OCI-LY7 (cell line): Measurements from ENCODE around the gene SLC22A9. TPM values are rescaled to one million over a fixed set of nuclear protein-coding genes. Genes with fewer than 3 reads are reported as not detected.

Experiments
- BruUV-seq: library from RNA; stranded (reverse); fragments of 400-500 nt; replicated peaks from 2 replicates; lab custom pipeline; 2021; lab: Mats Ljungman, UMichigan
- CTCF ChIA-PET: fragments of 300-600 bp; sonication (Branson Sonifier 250); formaldehyde crosslinking; loops from one replicate; lab custom pipeline; 2022; ENCODE audit warnings: antibody characterized with exemption; ENCODE audit not compliant: unreplicated experiment; lab: Charles Lee
- POLR2A ChIA-PET: fragments of 300-600 bp; sonication (Branson Sonifier 250); formaldehyde crosslinking; loops from one replicate; lab custom pipeline; 2022; ENCODE audit warnings: antibody characterized with exemption; lab: Charles Lee
- DNase-seq: peaks from one replicate; pipeline ENCODE4 v3.0.0-alpha.2; 2015; ENCODE audit warnings: low spot score
- H2AFZ ChIP-seq: fragments of 200-600 bp; sonication (generic), shearing (Covaris generic); 2 replicates; pipeline ENCODE4 v1.6.1; 2014; ENCODE audit warnings: mild to moderate bottlenecking, antibody characterized with exemption, low read length, moderate library complexity
- H3K27ac ChIP-seq: fragments of 200-600 bp; sonication (generic); 2 replicates; pipeline ENCODE4 v1.5.1; 2014; ENCODE audit warnings: mixed run types, low read depth, mild to moderate bottlenecking, moderate library complexity, low read length, inconsistent platforms; ENCODE audit not compliant: poor library complexity, severe bottlenecking
- H3K36me3 ChIP-seq: fragments of 200-600 bp; sonication (generic); 2 replicates; pipeline ENCODE4 v1.6.1; 2014; ENCODE audit warnings: mild to moderate bottlenecking, antibody characterized with exemption, low read length, moderate library complexity, mixed read lengths; ENCODE audit not compliant: insufficient read depth
- H3K4me1 ChIP-seq: fragments of 200-600 bp; sonication (generic); 2 replicates; pipeline ENCODE4 v1.5.1; 2014; ENCODE audit warnings: mild to moderate bottlenecking, low read length; ENCODE audit not compliant: insufficient read depth, poor library complexity, severe bottlenecking
- H3K4me2 ChIP-seq: fragments of 200-600 bp; sonication (generic); 2 replicates; pipeline ENCODE4 v1.6.1; 2014; ENCODE audit warnings: mild to moderate bottlenecking, low read length
- H3K4me3 ChIP-seq: fragments of 200-600 bp; sonication (generic); 2 replicates; pipeline ENCODE4 v1.5.1; 2014; ENCODE audit warnings: mild to moderate bottlenecking, low read depth, low read length; ENCODE audit not compliant: poor library complexity, severe bottlenecking
- H3K79me2 ChIP-seq: fragments of 200-600 bp; sonication (generic); 2 replicates; pipeline ENCODE4 v1.6.1; 2016; ENCODE audit warnings: low read depth, mild to moderate bottlenecking, low read length, moderate library complexity, mixed read lengths; ENCODE audit not compliant: insufficient read depth
- H3K9me2 ChIP-seq: fragments of 200-600 bp; sonication (generic); 2 replicates; pipeline ENCODE4 v1.6.1; 2016; ENCODE audit warnings: mild to moderate bottlenecking, low read length, mixed read lengths; ENCODE audit not compliant: insufficient read depth
- H3K9me3 ChIP-seq: fragments of 200-600 bp; sonication (generic); 2 replicates; pipeline ENCODE4 v1.6.1; 2014; ENCODE audit warnings: mild to moderate bottlenecking, mixed run types, low read length, mixed read lengths
- H4K20me1 ChIP-seq: fragments of 200-600 bp; sonication (generic); 2 replicates; pipeline ENCODE4 v1.6.1; 2014; ENCODE audit warnings: mild to moderate bottlenecking, antibody characterized with exemption, low read length, moderate library complexity, mixed read lengths; ENCODE audit not compliant: insufficient read depth
- CTCF ChIP-seq: fragments of 200-600 bp; sonication (generic); conservative IDR thresholded peaks from 2 replicates; pipeline ENCODE4 v1.5.1; 2014; ENCODE audit warnings: mild to moderate bottlenecking, antibody characterized with exemption, low read length, moderate library complexity, mixed read lengths
- EZH2phosphoT487 ChIP-seq: fragments of 200-600 bp; sonication (generic); IDR thresholded peaks from 2 replicates; pipeline ENCODE4 v1.6.1; 2018; ENCODE audit warnings: low read depth, borderline replicate concordance, mild to moderate bottlenecking, mixed run types, antibody characterized with exemption, low read length, moderate library complexity, mixed read lengths
- intact Hi-C: fragments of 100-400 bp; cut with micrococcal nuclease; formaldehyde crosslinking; loops from one replicate; pipeline ENCODE4 v1.10.0; 2022; ENCODE audit not compliant: unreplicated experiment
- total RNA-seq, 2 experiments: library from RNA; depleted of rRNA in 1 of 2; stranded (reverse); fragments of >200 nt in 1 of 2; shearing (Covaris generic) in 1 of 2; gene quantifications; 2 replicates each; pipeline ENCODE4 v1.2.3, GENCODE V29; 2014 to 2022

The SLC22A9 gene
- total RNA-seq, 2 experiments from 2014 or later = not detected

- Histone ChIP-seq H3K79me2 (no peaks in the 10 kb centered on the region), H3K9me3 (no peaks in the 10 kb centered on the region), H3K4me3 (no peak overlapping the region), H3K9me2 (no peaks in the 10 kb centered on the region), H3K36me3 (no peaks in the 10 kb centered on the region), H3K4me1 (no peaks in the 10 kb centered on the region), H3K27ac (no peak overlapping the region), H2AFZ (no peak overlapping the region), H3K4me2 (no peak overlapping the region), H4K20me1 (no peaks in the 10 kb centered on the region)
- TF ChIP-seq CTCF (no peak), EZH2phosphoT487 (no peak)
- DNase-seq = no peak
- ChIA-PET CTCF (no interaction called here), POLR2A (no interaction called here)
- intact Hi-C loops = no loop called here
- BruUV-seq = no TSS peak
These were observed 7.3 kb upstream of the SLC22A9 start for GRCh38 chr11:63362196-63362793.

GRCh38 chr11:63369971-63370588, 495 bp downstream of the SLC22A9 start:
- DNase-seq = no peak
- intact Hi-C loops = no loop called here
- CTCF ChIA-PET = no interaction called here
- H3K36me3 ChIP-seq = no peaks in the 10 kb centered on the region
- no peak overlapping the region for H3K4me2 ChIP-seq
- H3K27ac ChIP-seq = no peak overlapping the region
- TF ChIP-seq CTCF (no peak), EZH2phosphoT487 (no peak)
- BruUV-seq = no TSS peak
- no peaks in the 10 kb centered on the region for H3K79me2 ChIP-seq
- no peaks in the 10 kb centered on the region for H3K9me3 ChIP-seq
- no peak overlapping the region for H2AFZ ChIP-seq
- POLR2A ChIA-PET = no interaction called here
- H3K4me1 ChIP-seq = no peaks in the 10 kb centered on the region
- H3K4me3 ChIP-seq = no peak overlapping the region
- no peaks in the 10 kb centered on the region for H4K20me1 ChIP-seq
- H3K9me2 ChIP-seq = no peaks in the 10 kb centered on the region

- POLR2A ChIA-PET = no interaction called here
- TF ChIP-seq EZH2phosphoT487 (no peak), CTCF (no peak)
- no TSS peak for BruUV-seq
- no peak overlapping the region for H3K27ac ChIP-seq
- H2AFZ ChIP-seq = no peak overlapping the region
- intact Hi-C loops = no loop called here
- H3K4me3 ChIP-seq = no peak overlapping the region
- no peak for DNase-seq
- no peaks in the 10 kb centered on the region for H3K4me1 ChIP-seq
- H3K36me3 ChIP-seq = no peaks in the 10 kb centered on the region
- H4K20me1 ChIP-seq = no peaks in the 10 kb centered on the region
- no peaks in the 10 kb centered on the region for H3K79me2 ChIP-seq
- CTCF ChIA-PET = no interaction called here
- no peak overlapping the region for H3K4me2 ChIP-seq
- no peaks in the 10 kb centered on the region for H3K9me2 ChIP-seq
- H3K9me3 ChIP-seq = no peaks in the 10 kb centered on the region
These were observed 1.8 kb downstream of the SLC22A9 start for GRCh38 chr11:63371396-63371795.
